K562 (cell line): ENCODE results near the gene SSU72. TPM values are rescaled to one million over a fixed set of nuclear protein-coding genes. Genes with fewer than 3 reads are reported as not detected.

Experiments used
- ELK3 ChIP-seq: fragments of 450-650 bp; formaldehyde crosslinking; IDR thresholded peaks from 2 replicates; pipeline ENCODE4 v1.4.0; 2020; ENCODE audit warnings: mild to moderate bottlenecking
- FOS ChIP-seq: IDR thresholded peaks from 3 replicates; pipeline ENCODE4 v1.6.1; 2011; ENCODE audit not compliant: insufficient read length; ENCODE audit errors: extremely low read depth
- FOXM1 ChIP-seq, 2 experiments: fragments of 450-650 bp in 1 of 2; sonication (generic) in 1 of 2; formaldehyde crosslinking in 1 of 2; IDR thresholded peaks; 2 replicates each; pipeline versions ENCODE4 v1.6.1 to v1.9.0; 2017 to 2022; ENCODE audit warnings: low read depth in 2 of 2, mild to moderate bottlenecking in 2 of 2, missing genetic modification reagents in 1 of 2, moderate library complexity in 1 of 2
- GATAD2A ChIP-seq: fragments of 450-650 bp; IDR thresholded peaks from 2 replicates; pipeline ENCODE4 v1.6.1; 2017
- JUND ChIP-seq, 2 experiments: IDR thresholded peaks; 2 replicates in 1 of 2; 3 replicates in 1 of 2; pipeline ENCODE4 v1.6.1; 2011; ENCODE audit warnings: borderline replicate concordance in 2 of 2, low read depth in 2 of 2, low read length in 2 of 2, improper control_type of control experiment in 1 of 2, missing biosample characterization in 1 of 2, missing genetic modification characterization in 1 of 2, missing genetic modification reagents in 1 of 2
- MBD2 ChIP-seq: sonication (generic); IDR thresholded peaks from 2 replicates; pipeline ENCODE4 v1.6.1; 2016; ENCODE audit warnings: low read depth, borderline replicate concordance
- MCM2 ChIP-seq: fragments of 450-650 bp; IDR thresholded peaks from 2 replicates; pipeline ENCODE4 v1.6.1; 2017; ENCODE audit warnings: low read depth, mild to moderate bottlenecking
- NR0B1 ChIP-seq: fragments of 450-650 bp; IDR thresholded peaks from one replicate; pipeline ENCODE4 v1.6.1; 2018; ENCODE audit warnings: mild to moderate bottlenecking, moderate library complexity; ENCODE audit not compliant: partially characterized antibody
- NR1H2 ChIP-seq: sonication (generic); formaldehyde crosslinking; IDR thresholded peaks from 2 replicates; pipeline ENCODE4 v1.4.0; 2020; ENCODE audit warnings: mild to moderate bottlenecking, missing genetic modification reagents
- PREB ChIP-seq: sonication (generic); formaldehyde crosslinking; IDR thresholded peaks from 2 replicates; pipeline ENCODE4 v1.8.1; 2023; ENCODE audit warnings: mild to moderate bottlenecking, missing genetic modification reagents
- TCF7 ChIP-seq: sonication (generic); IDR thresholded peaks from 2 replicates; pipeline ENCODE4 v1.6.1; 2016; ENCODE audit warnings: antibody characterized with exemption, borderline replicate concordance
- YY1 ChIP-seq, 3 experiments: IDR thresholded peaks; 2 replicates each; pipeline ENCODE4 v1.6.1; 2011; ENCODE audit warnings: low read length in 2 of 3, mild to moderate bottlenecking in 2 of 3, moderate library complexity in 2 of 3, borderline replicate concordance in 1 of 3, control low read depth in 1 of 3, low read depth in 1 of 3; ENCODE audit not compliant: insufficient read depth in 3 of 3, insufficient replicate concordance in 2 of 3, control insufficient read depth in 1 of 3, insufficient read length in 1 of 3; ENCODE audit errors: extremely low read depth in 1 of 3
- ZBTB5 ChIP-seq: fragments of 450-650 bp; IDR thresholded peaks from 2 replicates; pipeline ENCODE4 v1.6.1; 2017; ENCODE audit warnings: antibody characterized with exemption
- ZFP91 ChIP-seq: sonication (generic); formaldehyde crosslinking; IDR thresholded peaks from 2 replicates; pipeline ENCODE4 v1.8.0; 2022; ENCODE audit warnings: mild to moderate bottlenecking, missing genetic modification reagents
- ZKSCAN8 ChIP-seq: fragments of 200-800 bp; sonication (Bioruptor generic); IDR thresholded peaks from 2 replicates; pipeline ENCODE4 v1.6.1; 2016; ENCODE audit warnings: missing genetic modification characterization, missing compliant biosample characterization
- ZNF143 ChIP-seq: sonication (generic); formaldehyde crosslinking; IDR thresholded peaks from 2 replicates; pipeline ENCODE4 v1.9.0; 2022; ENCODE audit warnings: mild to moderate bottlenecking, missing genetic modification reagents
- ZNF408 ChIP-seq: fragments of 250-450 bp; sonication (Bioruptor Pico); IDR thresholded peaks from 2 replicates; pipeline ENCODE4 v1.4.0; 2020; ENCODE audit warnings: low read depth, mild to moderate bottlenecking, moderate library complexity
- ZNF444 ChIP-seq: fragments of 250-450 bp; sonication (Bioruptor Pico); IDR thresholded peaks from 2 replicates; pipeline ENCODE4 v1.4.0; 2020; ENCODE audit warnings: mild to moderate bottlenecking, moderate library complexity
- ZNF586 ChIP-seq: fragments of 450-650 bp; formaldehyde crosslinking; conservative IDR thresholded peaks from 2 replicates; pipeline ENCODE4 v1.4.0; 2020; ENCODE audit warnings: mild to moderate bottlenecking, moderate library complexity
- polyA plus RNA-seq, 8 experiments: library from polyadenylated mRNA; depleted of rRNA in 4 of 8; stranded (reverse) in 5 of 8; unstranded in 3 of 8; fragments of >200 nt; fragmentation: Nextera tagmentation in 2 of 8; fragmentation: Illumina TruSeq in 1 of 8; extraction: Ambion mirVana in 2 of 8; extraction: Trizol in 1 of 8; gene quantifications; 2 replicates each; pipeline versions ENCODE4 v1.2.1 to v1.2.3, GENCODE V29; 2011 to 2014; ENCODE audit warnings: inconsistent platforms in 1 of 8, missing spikeins in 1 of 8
- total RNA-seq, 7 experiments: library from RNA; depleted of rRNA in 6 of 7; stranded (reverse); fragments of >200 nt in 6 of 7; fragmentation: Illumina TruSeq in 2 of 7; extraction: Trizol in 2 of 7; gene quantifications; 2 replicates each; pipeline versions ENCODE4 v1.2.1 to v1.2.3, GENCODE V29; 2011 to 2021; ENCODE audit warnings: low replicate concordance in 1 of 7

The SSU72 gene
- total and polyA plus RNA-seq, 9 of the 15 experiments (the other 6 are each of a cell fraction or from before 2014, with no cell fraction given) = 70.8 to 201 (median 94.6) TPM

- TF ChIP-seq ELK3 (CRISPR knock-in tag) = no peak
- TF ChIP-seq TCF7 = no peak
- no peak for TF ChIP-seq ZFP91 (CRISPR knock-in tag)
- no peak for TF ChIP-seq ZNF143 (CRISPR knock-in tag)
- no peak for TF ChIP-seq ZBTB5
- TF ChIP-seq ZKSCAN8 (CRISPR knock-in tag) = no peak
- no peak for TF ChIP-seq GATAD2A
- TF ChIP-seq NR0B1 = no peak
- TF ChIP-seq JUND (IDR thresholded peaks at IDR 0.05; ENCODE audit: borderline replicate concordance, low read depth, low read length) = no peak
- no peak for TF ChIP-seq JUND (tag; IDR thresholded peaks at IDR 0.05; ENCODE audit: borderline replicate concordance, low read depth, low read length)
- TF ChIP-seq FOS = no peak
- TF ChIP-seq ZNF586 (CRISPR knock-in tag) = no peak
- TF ChIP-seq MCM2 = no peak
- TF ChIP-seq ZNF408 = no peak
- TF ChIP-seq NR1H2 (CRISPR knock-in tag) = no peak
- no peak for TF ChIP-seq FOXM1 (IDR thresholded peaks at IDR 0.05; ENCODE audit: low read depth)
- no peak for TF ChIP-seq FOXM1 (CRISPR knock-in tag; IDR thresholded peaks at IDR 0.05; ENCODE audit: low read depth)
- no peak for TF ChIP-seq PREB (CRISPR knock-in tag)
- no peak for TF ChIP-seq YY1 (IDR thresholded peaks at IDR 0.05; ENCODE audit: borderline replicate concordance in 1 of 3, control insufficient read depth in 1 of 3, extremely low read depth in 1 of 3, insufficient read depth in 3 of 3, insufficient read length in 1 of 3, insufficient replicate concordance in 2 of 3, low read depth in 1 of 3, low read length in 2 of 3)
- no peak for TF ChIP-seq MBD2
- no peak for TF ChIP-seq ZNF444 (CRISPR knock-in tag)
Observed at GRCh38 chr1:1599030-1599934, 24.6 kb upstream of the SSU72 start (continued).
